Fibroblast of lung (primary cell): ENCODE data around the gene ABCA7.

ENCODE experiments used
- CTCF ChIP-seq, 2 donors: IDR thresholded peaks in 1 of 2; conservative IDR thresholded peaks in 1 of 2; 1 replicate in 1 of 2; 2 replicates in 1 of 2; pipeline ENCODE4 v1.5.1; 2011 to 2012; ENCODE audit warnings: low read length in 2 of 2, control low read depth in 1 of 2, inconsistent platforms in 1 of 2, low read depth in 1 of 2, mild to moderate bottlenecking in 1 of 2
- EZH2 ChIP-seq: IDR thresholded peaks from 2 replicates; pipeline ENCODE4 v1.5.1; 2012; ENCODE audit warnings: low read length, control low read depth, mild to moderate bottlenecking; ENCODE audit errors: missing control alignments

- TF ChIP-seq CTCF (conservative IDR thresholded peaks at IDR 0.05 in 1 of 2, IDR thresholded peaks at IDR 0.05 in 1 of 2; ENCODE audit: low read depth in 1 of 2, low read length in 2 of 2) (no peak), EZH2 (no peak)
These were observed 14.5 kb downstream of the ABCA7 start for GRCh38 chr19:1054102-1055027.
